Loucy (cell line): ENCODE measurements around the gene GGACT.

Source experiments
- H2AFZ ChIP-seq: fragments of 200-600 bp; sonication (generic); 2 replicates; pipeline ENCODE4 v1.6.0; 2016; ENCODE audit warnings: antibody characterized with exemption, mild to moderate bottlenecking, low read length, moderate library complexity
- H3F3A ChIP-seq: fragments of 200-600 bp; 2 replicates; pipeline ENCODE4 v1.6.0; 2016; ENCODE audit warnings: antibody characterized with exemption, low read depth, mild to moderate bottlenecking
- H3K27me3 ChIP-seq: fragments of 200-600 bp; sonication (generic); 2 replicates; pipeline ENCODE4 v1.6.1; 2014; ENCODE audit warnings: low read length, mild to moderate bottlenecking; ENCODE audit not compliant: insufficient read depth, poor library complexity, severe bottlenecking
- H3K36me3 ChIP-seq: fragments of 200-600 bp; sonication (generic); 2 replicates; pipeline ENCODE4 v1.6.1; 2016; ENCODE audit warnings: low read length; ENCODE audit not compliant: insufficient read depth
- H3K4me1 ChIP-seq: fragments of 200-600 bp; sonication (generic); 2 replicates; pipeline ENCODE4 v1.5.1; 2014; ENCODE audit warnings: low read length, mild to moderate bottlenecking; ENCODE audit not compliant: insufficient read depth, poor library complexity, severe bottlenecking
- H3K4me2 ChIP-seq: fragments of 200-600 bp; sonication (generic); 2 replicates; pipeline ENCODE4 v1.6.0; 2014; ENCODE audit warnings: antibody characterized with exemption, low read length, low read depth, mild to moderate bottlenecking; ENCODE audit not compliant: poor library complexity, severe bottlenecking
- H3K4me3 ChIP-seq: fragments of 200-600 bp; sonication (generic); 2 replicates; pipeline ENCODE4 v1.5.1; 2014; ENCODE audit warnings: low read length, mild to moderate bottlenecking, mixed read lengths; ENCODE audit not compliant: poor library complexity, severe bottlenecking
- H3K79me2 ChIP-seq: fragments of 200-600 bp; sonication (generic); 2 replicates; pipeline ENCODE4 v1.6.1; 2014; ENCODE audit warnings: low read length; ENCODE audit not compliant: insufficient read depth
- H3K9ac ChIP-seq: fragments of 200-600 bp; sonication (generic); 2 replicates; pipeline ENCODE4 v1.6.0; 2014; ENCODE audit warnings: mild to moderate bottlenecking, low read depth, low read length, moderate library complexity; ENCODE audit not compliant: poor library complexity, severe bottlenecking
- H3K9me2 ChIP-seq: fragments of 200-600 bp; sonication (generic); replicated peaks from 2 replicates; pipeline ENCODE4 v1.6.1; 2016; ENCODE audit warnings: low read depth, low read length, mixed read lengths
- H3K9me3 ChIP-seq: fragments of 200-600 bp; sonication (generic); 2 replicates; pipeline ENCODE4 v1.6.1; 2014; ENCODE audit warnings: mild to moderate bottlenecking, antibody characterized with exemption, low read length, low read depth; ENCODE audit not compliant: insufficient read depth
- H4K20me1 ChIP-seq: fragments of 200-600 bp; sonication (generic); 2 replicates; pipeline ENCODE4 v1.6.0; 2014; ENCODE audit warnings: antibody characterized with exemption, low read length, mild to moderate bottlenecking; ENCODE audit not compliant: insufficient read depth, poor library complexity, severe bottlenecking
- CTCF ChIP-seq: fragments of 200-600 bp; sonication (generic); conservative IDR thresholded peaks from 2 replicates; pipeline ENCODE4 v1.5.1; 2014; ENCODE audit warnings: mild to moderate bottlenecking, antibody characterized with exemption, low read length
- EZH2phosphoT487 ChIP-seq: fragments of 200-600 bp; IDR thresholded peaks from 2 replicates; pipeline ENCODE4 v1.6.1; 2018; ENCODE audit warnings: antibody characterized with exemption, mild to moderate bottlenecking, moderate library complexity, borderline replicate concordance

The GGACT gene

GRCh38 chr13:100636441-100636840, 47.9 kb upstream of the GGACT start:
- Histone ChIP-seq H3K36me3 (peaks cover 65% of the 10 kb centered on the region), H3K79me2 (no peaks in the 10 kb centered on the region), H3K4me3 (no peak overlapping the region), H3K4me2 (no peak overlapping the region), H3K9me2 (no peaks in the 10 kb centered on the region), H3K4me1 (no peaks in the 10 kb centered on the region), H3K9ac (no peak overlapping the region), H3K9me3 (no peaks in the 10 kb centered on the region), H4K20me1 (no peaks in the 10 kb centered on the region), H3K27me3 (no peaks in the 10 kb centered on the region), H3F3A (no peaks in the 10 kb centered on the region), H2AFZ (no peak overlapping the region)
- TF ChIP-seq CTCF (no peak), EZH2phosphoT487 (no peak)

GRCh38 chr13:100636004-100636403, 47.4 kb upstream of the GGACT start:
- TF ChIP-seq CTCF (no peak), EZH2phosphoT487 (no peak)

GRCh38 chr13:100634696-100635095, 46.1 kb upstream of the GGACT start:
- H2AFZ ChIP-seq = no peak overlapping the region
- no peaks in the 10 kb centered on the region for H4K20me1 ChIP-seq
- H3K4me1 ChIP-seq = peaks cover 13% of the 10 kb centered on the region
- no peak overlapping the region for H3K9ac ChIP-seq
- H3K4me3 ChIP-seq = no peak overlapping the region
- peaks cover 65% of the 10 kb centered on the region for H3K36me3 ChIP-seq
- TF ChIP-seq EZH2phosphoT487 (no peak), CTCF (no peak)
- H3K4me2 ChIP-seq = no peak overlapping the region
- no peaks in the 10 kb centered on the region for H3F3A ChIP-seq
- no peaks in the 10 kb centered on the region for H3K79me2 ChIP-seq
- H3K9me3 ChIP-seq = no peaks in the 10 kb centered on the region
- no peaks in the 10 kb centered on the region for H3K27me3 ChIP-seq
- no peaks in the 10 kb centered on the region for H3K9me2 ChIP-seq

More at GRCh38 chr13:100636004-100636403, 47.4 kb upstream of the GGACT start:
- no peak overlapping the region for H2AFZ ChIP-seq
- H3K9me3 ChIP-seq = no peaks in the 10 kb centered on the region
- H3K9ac ChIP-seq = no peak overlapping the region
- H3K4me2 ChIP-seq = no peak overlapping the region
- H3K9me2 ChIP-seq = no peaks in the 10 kb centered on the region
- no peaks in the 10 kb centered on the region for H3F3A ChIP-seq
- H3K27me3 ChIP-seq = no peaks in the 10 kb centered on the region
- peaks cover 65% of the 10 kb centered on the region for H3K36me3 ChIP-seq
- H4K20me1 ChIP-seq = no peaks in the 10 kb centered on the region
- no peak overlapping the region for H3K4me3 ChIP-seq
- H3K4me1 ChIP-seq = peaks cover under 1% of the 10 kb centered on the region
- H3K79me2 ChIP-seq = no peaks in the 10 kb centered on the region
